HepG2 (cell line): Measurements from ENCODE around the gene TRAP1. TPM values are rescaled to one million over a fixed set of nuclear protein-coding genes. Genes with fewer than 3 reads are reported as not detected.

ENCODE experiments used
- polyA plus RNA-seq, 8 experiments: library from polyadenylated mRNA; depleted of rRNA in 3 of 8; stranded (reverse) in 7 of 8; unstranded in 1 of 8; fragments of >200 nt; fragmentation: Illumina TruSeq in 4 of 8; extraction: Trizol in 4 of 8; gene quantifications; 2 replicates each; pipeline versions ENCODE4 v1.2.1 to v1.2.3, GENCODE V29; 2011 to 2016; ENCODE audit warnings: low read depth in 4 of 8, missing spikeins in 1 of 8, mixed read lengths in 1 of 8; ENCODE audit not compliant: insufficient read depth in 1 of 8
- total RNA-seq, 5 experiments: library from RNA; depleted of rRNA; stranded (reverse); fragments of >200 nt; fragmentation: Illumina TruSeq; extraction: Trizol; gene quantifications; 2 replicates each; pipeline ENCODE4 v1.2.3, GENCODE V29; 2016; ENCODE audit warnings: low read depth in 1 of 5

Gene TRAP1
- total and polyA plus RNA-seq, 2 of the 13 experiments (the other 11 are each of a cell fraction or from before 2014, with no cell fraction given) = 127 to 240 TPM

Other genes starting within 250 kb of the TRAP1 start
- not detected in 2 replicates for gene C16orf90, start 222.0 kb downstream of the TRAP1 start, total RNA-seq (2016; rRNA removed; fragmentation: Illumina TruSeq; extraction: Trizol)
- not detected in 2 replicates for gene C16orf90, start 222.0 kb downstream of the TRAP1 start, polyA plus RNA-seq (2011; rRNA removed)
- gene CLUAP1, start 216.5 kb downstream of the TRAP1 start, total RNA-seq (2016; rRNA removed; fragmentation: Illumina TruSeq; extraction: Trizol) = 19.5 and 25.9 TPM in 2 replicates
- gene CLUAP1, start 216.5 kb downstream of the TRAP1 start, polyA plus RNA-seq (2011; rRNA removed) = 3.5 and 6.0 TPM in 2 replicates
- gene NLRC3, start 140.1 kb downstream of the TRAP1 start, total RNA-seq (2016; rRNA removed; fragmentation: Illumina TruSeq; extraction: Trizol) = not detected in 2 replicates
- gene NLRC3, start 140.1 kb downstream of the TRAP1 start, polyA plus RNA-seq (2011; rRNA removed) = 0.01 TPM in 1 of 2 replicates, not detected in the other
- gene SLX4, start 105.9 kb downstream of the TRAP1 start, total RNA-seq (2016; rRNA removed; fragmentation: Illumina TruSeq; extraction: Trizol) = 2.5 and 3.6 TPM in 2 replicates
- gene SLX4, start 105.9 kb downstream of the TRAP1 start, polyA plus RNA-seq (2011; rRNA removed) = 1.1 and 1.3 TPM in 2 replicates
- 3.7 and 7.1 TPM in 2 replicates for gene DNASE1, start 62.8 kb downstream of the TRAP1 start, total RNA-seq (2016; rRNA removed; fragmentation: Illumina TruSeq; extraction: Trizol)
- 11.1 and 13.0 TPM in 2 replicates for gene DNASE1, start 62.8 kb downstream of the TRAP1 start, polyA plus RNA-seq (2011; rRNA removed)
- gene CREBBP, start 163.2 kb upstream of the TRAP1 start, total RNA-seq (2016; rRNA removed; fragmentation: Illumina TruSeq; extraction: Trizol) = 9.6 and 10.4 TPM in 2 replicates
- 5.3 and 5.6 TPM in 2 replicates for gene CREBBP, start 163.2 kb upstream of the TRAP1 start, polyA plus RNA-seq (2011; rRNA removed)